NCI-H82 (cell line): ENCODE data around the gene MICAL3.

Experiments
- DNase-seq: peaks from one replicate; lab custom pipeline; 2025; lab: John Stamatoyannopoulos, UW

Gene MICAL3

GRCh38 chr22:17912945-17913721, 111.2 kb downstream of the MICAL3 start:
- DNase-seq = no peak

DNA sequence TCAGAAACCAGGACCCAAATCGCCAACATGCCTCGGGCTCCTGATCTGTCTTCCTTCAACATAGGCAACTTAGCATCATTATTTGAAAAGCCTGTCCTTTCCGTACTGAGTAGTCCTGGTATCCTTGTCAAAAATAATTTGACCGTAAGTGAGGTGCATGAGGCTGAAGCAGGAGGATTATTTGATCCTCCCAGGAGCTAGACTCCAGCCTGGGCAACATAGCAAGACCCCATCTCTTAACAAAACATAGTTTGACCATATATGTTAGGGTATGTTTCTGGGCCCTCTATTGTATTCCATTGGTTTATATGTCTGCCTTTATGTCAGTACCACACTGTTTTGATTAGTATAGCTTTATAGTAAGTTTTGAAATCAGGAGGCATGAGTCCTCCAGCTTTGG, 112.5 kb downstream of the MICAL3 start:
- no peak for DNase-seq

DNA sequence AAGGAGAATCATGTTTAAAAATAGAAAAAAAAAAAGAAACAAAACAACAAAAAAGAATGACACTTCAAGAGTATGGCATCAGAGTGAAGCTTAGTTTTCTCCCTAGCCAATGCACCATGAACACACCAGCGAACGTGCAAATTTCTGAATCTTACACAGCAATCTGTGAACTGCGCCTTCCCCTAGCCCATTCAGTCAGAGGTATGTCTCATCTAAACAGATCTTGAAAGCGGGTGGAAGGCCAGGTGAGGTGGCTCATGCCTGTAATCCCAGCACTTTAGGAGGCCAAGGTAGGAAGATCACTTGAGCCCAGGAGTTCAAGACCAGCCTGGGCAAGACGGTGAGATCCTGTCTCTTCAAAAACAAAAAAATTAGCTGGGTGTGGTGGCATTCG, 113.1 kb downstream of the MICAL3 start:
- DNase-seq = no peak

DNA sequence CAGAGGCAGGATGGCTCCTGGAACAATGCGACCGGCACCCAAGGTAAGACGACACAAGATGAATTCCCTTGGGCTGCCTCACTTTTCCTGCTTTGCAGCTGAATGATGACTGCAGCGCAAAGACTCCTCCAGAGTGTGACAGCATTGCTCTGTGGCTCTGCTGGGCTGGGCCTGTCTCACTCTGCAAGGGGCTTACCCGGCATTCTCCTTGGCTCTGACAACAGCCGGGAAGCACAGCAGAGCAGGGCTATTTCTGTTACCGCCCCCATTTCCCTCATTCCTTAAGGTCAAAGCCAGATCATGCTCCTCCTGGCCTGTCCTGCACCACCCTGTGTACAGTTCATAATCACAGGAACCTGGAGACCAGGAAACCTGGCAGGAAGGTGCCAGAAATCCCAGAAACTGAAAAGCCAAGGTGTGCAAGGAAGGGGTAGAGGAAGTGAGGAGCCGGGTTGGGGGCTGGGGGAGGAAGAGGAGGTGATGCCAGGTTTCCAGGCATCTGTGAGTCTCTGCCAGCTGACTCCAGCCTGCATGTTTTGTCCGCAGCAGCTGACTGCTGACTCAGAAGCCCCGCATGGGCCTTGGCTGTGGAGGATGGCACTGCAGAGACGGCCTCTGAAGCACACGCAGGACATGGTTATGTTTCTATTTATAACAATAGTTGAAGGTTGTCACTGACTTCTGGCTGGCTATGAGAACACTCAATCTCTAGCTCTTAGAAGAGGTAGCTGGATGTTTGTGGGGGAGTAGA, 113.6 kb downstream of the MICAL3 start:
- peak; percentile 78 for DNase-seq

DNA sequence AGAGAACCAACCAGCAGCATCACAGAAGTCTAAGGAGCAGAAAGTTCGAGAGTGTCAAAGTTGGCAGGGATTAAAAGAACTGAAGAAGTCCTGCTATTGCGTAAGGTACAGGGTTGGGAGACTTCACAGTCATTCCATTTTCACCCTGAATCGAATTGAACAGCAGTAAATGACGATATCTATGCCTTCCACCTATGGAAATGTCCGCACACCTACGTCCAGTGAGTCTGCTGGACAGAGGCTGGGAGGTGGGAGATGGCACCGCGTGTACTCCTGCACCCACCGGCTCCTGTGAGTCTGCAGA, 116.7 kb downstream of the MICAL3 start:
- DNase-seq = no peak

- DNase-seq = peak; percentile 78
Measured at GRCh38 chr22:17906978-17907747, 117.2 kb downstream of the MICAL3 start.

DNA sequence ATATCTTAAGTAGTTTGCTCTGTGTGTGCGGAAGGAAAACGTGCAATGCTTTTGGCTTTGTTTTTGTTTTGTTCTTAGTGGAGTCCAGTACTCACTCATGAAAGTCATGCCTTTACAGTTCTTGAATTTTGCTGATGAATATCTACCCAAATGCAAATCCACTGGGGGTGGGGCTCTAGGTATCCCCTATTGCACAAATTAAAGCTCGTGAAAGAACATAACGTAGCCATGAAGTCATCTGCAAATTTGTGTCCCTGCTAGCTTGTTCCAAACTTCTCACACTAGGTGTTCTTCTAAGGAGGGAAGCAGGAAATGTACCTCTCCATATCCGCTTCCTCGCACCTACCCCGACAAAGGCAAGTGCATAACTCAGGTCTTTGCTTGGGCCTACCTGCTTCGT, 118.9 kb downstream of the MICAL3 start:
- no peak for DNase-seq

DNA sequence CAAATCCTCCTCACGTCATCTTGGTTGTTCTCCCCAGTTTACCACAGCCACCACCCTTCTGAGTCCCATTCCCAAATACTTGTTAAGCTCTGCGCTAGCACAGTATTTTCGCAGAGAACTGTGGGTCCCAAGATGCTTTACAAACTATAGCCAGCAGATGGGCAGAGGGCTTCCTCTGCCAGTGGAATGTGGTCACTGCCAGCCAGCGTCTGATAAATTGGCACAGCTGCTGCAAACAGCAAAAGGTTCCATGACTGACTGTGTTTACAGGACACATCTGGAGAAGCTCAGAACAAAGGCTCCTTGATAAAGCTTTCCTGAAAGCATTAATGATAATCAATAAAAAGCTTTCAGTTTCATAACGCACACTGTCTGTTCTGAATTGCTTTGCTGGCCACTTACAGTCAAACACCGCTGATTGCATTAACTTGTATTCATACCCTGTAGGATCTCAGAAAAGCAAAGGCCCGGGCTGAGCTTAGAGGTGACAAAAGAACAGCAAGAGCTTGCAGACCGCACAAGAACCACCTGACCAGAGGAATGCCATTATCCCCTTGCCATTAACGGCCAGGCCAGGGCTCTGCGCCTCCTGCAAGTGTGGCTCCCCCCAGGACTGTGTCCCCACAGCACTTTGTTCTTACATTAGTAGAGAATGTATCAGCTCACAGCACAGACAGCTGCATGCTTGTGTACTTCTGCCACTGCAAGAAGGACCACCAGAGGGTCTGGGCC, 120.6 kb downstream of the MICAL3 start:
- DNase-seq = no peak

GRCh38 chr22:17902960-17903359, 121.4 kb downstream of the MICAL3 start:
- DNase-seq = no peak

GRCh38 chr22:17898375-17898774, 126.0 kb downstream of the MICAL3 start:
- no peak for DNase-seq

DNA sequence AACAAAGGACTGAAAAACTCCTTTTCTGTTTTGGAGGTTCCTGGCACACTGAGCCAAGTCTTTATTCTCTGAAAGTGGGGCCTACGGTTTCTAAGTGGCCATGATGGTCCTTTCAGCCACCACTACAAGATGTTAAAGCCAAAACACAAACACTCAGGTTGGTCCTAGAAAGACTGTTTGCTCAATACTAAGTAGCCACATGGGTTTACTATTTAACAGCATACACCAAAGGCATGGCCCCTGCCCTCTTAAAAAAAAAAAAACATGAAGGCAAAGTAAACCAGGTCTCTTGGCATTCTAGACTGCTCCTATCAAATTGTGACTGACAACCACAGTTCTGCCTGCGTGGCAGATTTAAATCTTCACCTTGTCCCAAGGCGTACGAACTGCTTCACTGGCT, 126.5 kb downstream of the MICAL3 start:
- DNase-seq = no peak

- no peak for DNase-seq
Measured at GRCh38 chr22:17897426-17897825, 126.9 kb downstream of the MICAL3 start.

- peak; percentile 41 for DNase-seq
Measured at GRCh38 chr22:17896586-17896985, 127.8 kb downstream of the MICAL3 start.

- no peak for DNase-seq
Measured at GRCh38 chr22:17893900-17894535, 130.3 kb downstream of the MICAL3 start.

- DNase-seq = no peak
Measured at GRCh38 chr22:17892376-17892775, 132.0 kb downstream of the MICAL3 start.

DNA sequence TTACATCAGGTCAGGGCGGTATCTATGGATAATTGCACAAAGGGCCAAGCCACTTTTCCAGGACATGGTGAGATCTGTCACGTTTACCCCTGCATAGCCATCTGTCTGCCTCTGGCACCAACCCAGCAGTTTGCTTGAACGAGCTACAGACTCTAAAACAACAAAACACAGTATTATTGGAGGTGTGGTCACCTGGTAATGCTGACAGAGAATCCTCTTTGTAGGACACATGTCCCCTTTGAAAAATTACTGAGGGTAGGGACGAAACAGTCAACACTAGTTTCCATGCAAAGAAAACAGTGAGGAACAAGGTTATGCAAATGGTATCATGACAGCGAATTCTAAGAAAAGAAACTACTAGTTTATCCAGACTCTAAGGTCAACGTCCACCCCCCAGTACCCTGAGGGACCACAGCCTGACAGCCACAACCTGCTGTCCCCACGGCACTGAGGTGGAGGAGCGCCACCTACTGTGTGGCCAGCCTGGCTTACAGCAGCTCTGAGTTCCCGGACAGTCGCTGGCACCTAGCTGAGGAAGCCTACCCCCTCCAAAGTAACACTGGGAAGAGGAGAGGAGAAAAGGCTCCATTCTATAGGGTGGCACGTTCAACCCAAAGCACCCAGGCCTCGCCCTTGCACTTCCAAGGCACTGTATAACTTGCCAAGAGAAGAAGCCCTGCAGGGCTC, 132.7 kb downstream of the MICAL3 start:
- peak; percentile 24 for DNase-seq

DNA sequence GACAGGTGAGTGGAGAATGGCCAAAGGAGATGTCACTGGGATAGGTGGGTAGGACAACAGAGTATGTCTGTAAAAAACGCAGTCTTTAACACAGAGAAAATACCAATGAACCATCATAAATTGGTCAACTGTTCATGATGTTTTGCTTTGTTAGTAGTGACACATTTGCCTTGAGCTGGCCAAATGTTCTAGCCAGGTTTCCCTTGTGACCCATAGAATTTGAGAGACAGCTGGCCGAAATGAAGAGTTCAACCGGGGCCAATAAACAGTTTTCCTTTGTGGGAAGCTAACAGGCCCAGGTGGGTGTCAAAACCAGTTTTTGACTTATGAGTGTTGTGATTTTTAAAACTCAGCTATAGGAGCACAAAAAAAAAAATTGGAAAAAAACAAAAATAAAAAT, 133.5 kb downstream of the MICAL3 start:
- DNase-seq = no peak

- no peak for DNase-seq
Measured at GRCh38 chr22:17890245-17890671, 134.1 kb downstream of the MICAL3 start.

DNA sequence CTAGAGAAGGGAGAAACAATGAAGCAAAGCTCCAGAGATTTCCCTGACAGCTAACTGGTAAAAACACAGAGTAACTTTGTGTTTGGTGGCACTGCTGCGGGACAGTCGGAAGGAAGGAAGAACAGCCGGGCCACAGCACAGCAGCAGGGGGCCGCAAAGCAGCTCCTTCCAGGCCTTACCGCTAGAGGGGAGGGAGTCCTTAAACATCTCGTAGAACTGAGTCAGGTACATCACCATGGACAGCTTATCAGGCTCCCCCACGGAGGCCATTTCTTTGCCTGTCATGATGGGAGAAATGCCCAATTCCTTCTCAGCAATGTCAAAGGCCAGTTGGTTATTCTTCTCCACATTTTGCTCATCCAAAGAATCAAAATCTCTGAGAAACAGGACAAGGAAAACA, 135.5 kb downstream of the MICAL3 start:
- DNase-seq = no peak

- no peak for DNase-seq
Measured at GRCh38 chr22:17888439-17888838, 135.9 kb downstream of the MICAL3 start.

GRCh38 chr22:17884893-17885292, 139.5 kb downstream of the MICAL3 start:
- DNase-seq = no peak
